ENCODE data around the gene IGFL2.

DNA sequence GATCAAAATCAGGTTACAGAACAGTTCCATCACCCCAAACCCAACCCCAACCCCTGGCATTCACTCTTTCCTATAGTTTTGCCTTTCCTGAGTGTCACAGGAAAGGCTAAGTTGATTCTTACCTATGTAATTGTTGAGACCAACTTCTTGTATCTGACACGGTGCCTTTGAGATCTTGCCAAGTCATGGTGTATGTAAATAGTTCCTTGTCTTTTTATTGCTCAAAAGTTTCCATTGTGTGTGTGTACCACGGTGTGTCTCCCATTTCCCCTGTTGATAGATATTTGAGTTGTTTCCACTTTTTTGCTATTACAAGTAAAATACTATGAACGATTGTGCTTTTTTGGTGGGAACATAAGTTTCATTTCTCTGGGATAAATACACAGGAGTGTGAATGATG is 3.3 kb upstream of the IGFL2 start:
- TF ChIP-seq, protein P1, sequence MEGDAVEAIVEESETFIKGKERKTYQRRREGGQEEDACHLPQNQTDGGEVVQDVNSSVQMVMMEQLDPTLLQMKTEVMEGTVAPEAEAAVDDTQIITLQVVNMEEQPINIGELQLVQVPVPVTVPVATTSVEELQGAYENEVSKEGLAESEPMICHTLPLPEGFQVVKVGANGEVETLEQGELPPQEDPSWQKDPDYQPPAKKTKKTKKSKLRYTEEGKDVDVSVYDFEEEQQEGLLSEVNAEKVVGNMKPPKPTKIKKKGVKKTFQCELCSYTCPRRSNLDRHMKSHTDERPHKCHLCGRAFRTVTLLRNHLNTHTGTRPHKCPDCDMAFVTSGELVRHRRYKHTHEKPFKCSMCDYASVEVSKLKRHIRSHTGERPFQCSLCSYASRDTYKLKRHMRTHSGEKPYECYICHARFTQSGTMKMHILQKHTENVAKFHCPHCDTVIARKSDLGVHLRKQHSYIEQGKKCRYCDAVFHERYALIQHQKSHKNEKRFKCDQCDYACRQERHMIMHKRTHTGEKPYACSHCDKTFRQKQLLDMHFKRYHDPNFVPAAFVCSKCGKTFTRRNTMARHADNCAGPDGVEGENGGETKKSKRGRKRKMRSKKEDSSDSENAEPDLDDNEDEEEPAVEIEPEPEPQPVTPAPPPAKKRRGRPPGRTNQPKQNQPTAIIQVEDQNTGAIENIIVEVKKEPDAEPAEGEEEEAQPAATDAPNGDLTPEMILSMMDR (conservative IDR thresholded peaks at IDR 0.05; ENCODE audit: low read length), result no peak
- no peak for TF ChIP-seq EZH2phosphoT487 (IDR thresholded peaks at IDR 0.05; ENCODE audit: borderline replicate concordance, low read depth, low read length)

All from OCI-LY7 (cell line).